Karpas-422 (cell line): ENCODE measurements around the gene MDM4. TPM values are rescaled to one million over a fixed set of nuclear protein-coding genes. Genes with fewer than 3 reads are reported as not detected.

Experiments used
- DNase-seq: peaks from one replicate; pipeline ENCODE4 v3.0.0-alpha.2; 2015
- H2AFZ ChIP-seq: fragments of 200-600 bp; sonication (generic); 2 replicates; pipeline ENCODE4 v1.6.1; 2014; ENCODE audit warnings: antibody characterized with exemption, low read length, mixed read lengths
- H3K27ac ChIP-seq: fragments of 200-600 bp; sonication (generic); 2 replicates; pipeline ENCODE4 v1.5.1; 2014; ENCODE audit warnings: mild to moderate bottlenecking, low read length, moderate library complexity
- H3K27me3 ChIP-seq: fragments of 200-600 bp; sonication (generic); 2 replicates; pipeline ENCODE4 v1.6.1; 2014; ENCODE audit warnings: low read length, mixed read lengths
- H3K36me3 ChIP-seq: fragments of 200-600 bp; sonication (generic); 2 replicates; pipeline ENCODE4 v1.6.1; 2014; ENCODE audit warnings: low read length, mixed read lengths; ENCODE audit not compliant: insufficient read depth
- H3K4me1 ChIP-seq: fragments of 200-600 bp; sonication (generic); 2 replicates; pipeline ENCODE4 v1.6.1; 2014; ENCODE audit warnings: mild to moderate bottlenecking, low read length, mixed read lengths
- H3K4me2 ChIP-seq: fragments of 200-600 bp; sonication (generic); 2 replicates; pipeline ENCODE4 v1.6.1; 2014; ENCODE audit warnings: low read length, low read depth, mild to moderate bottlenecking; ENCODE audit not compliant: poor library complexity, severe bottlenecking
- H3K4me3 ChIP-seq: fragments of 200-600 bp; sonication (generic); 2 replicates; pipeline ENCODE4 v1.5.1; 2014; ENCODE audit warnings: mild to moderate bottlenecking, antibody characterized with exemption, low read length, mixed read lengths
- H3K79me2 ChIP-seq: fragments of 200-600 bp; sonication (generic); 2 replicates; pipeline ENCODE4 v1.6.1; 2014; ENCODE audit warnings: mild to moderate bottlenecking, low read length, mixed read lengths
- H3K9ac ChIP-seq: fragments of 200-600 bp; sonication (generic); 2 replicates; pipeline ENCODE4 v1.6.0; 2014; ENCODE audit warnings: low read length
- H3K9me2 ChIP-seq: fragments of 200-600 bp; sonication (generic), shearing (Covaris generic); replicated peaks from 2 replicates; pipeline ENCODE4 v1.6.0; 2014; ENCODE audit warnings: mild to moderate bottlenecking, low read length, moderate library complexity; ENCODE audit not compliant: insufficient read depth
- H3K9me3 ChIP-seq: fragments of 300-700, 200-600 bp; sonication (generic); 2 replicates; pipeline ENCODE4 v1.6.1; 2014; ENCODE audit warnings: low read length, mixed read lengths
- H4K20me1 ChIP-seq: fragments of 200-600 bp; sonication (generic); 2 replicates; pipeline ENCODE4 v1.6.1; 2014; ENCODE audit warnings: mild to moderate bottlenecking, antibody characterized with exemption, low read length, low read depth; ENCODE audit not compliant: insufficient read depth
- total RNA-seq: library from RNA; depleted of rRNA; stranded (reverse); fragments of >200 nt; shearing (Covaris generic); gene quantifications from 2 replicates; pipeline ENCODE4 v1.2.3, GENCODE V29; 2014; ENCODE audit warnings: low replicate concordance

MDM4 gene
- total RNA-seq, 1 experiment from 2014 or later = 96.9 TPM

DNA sequence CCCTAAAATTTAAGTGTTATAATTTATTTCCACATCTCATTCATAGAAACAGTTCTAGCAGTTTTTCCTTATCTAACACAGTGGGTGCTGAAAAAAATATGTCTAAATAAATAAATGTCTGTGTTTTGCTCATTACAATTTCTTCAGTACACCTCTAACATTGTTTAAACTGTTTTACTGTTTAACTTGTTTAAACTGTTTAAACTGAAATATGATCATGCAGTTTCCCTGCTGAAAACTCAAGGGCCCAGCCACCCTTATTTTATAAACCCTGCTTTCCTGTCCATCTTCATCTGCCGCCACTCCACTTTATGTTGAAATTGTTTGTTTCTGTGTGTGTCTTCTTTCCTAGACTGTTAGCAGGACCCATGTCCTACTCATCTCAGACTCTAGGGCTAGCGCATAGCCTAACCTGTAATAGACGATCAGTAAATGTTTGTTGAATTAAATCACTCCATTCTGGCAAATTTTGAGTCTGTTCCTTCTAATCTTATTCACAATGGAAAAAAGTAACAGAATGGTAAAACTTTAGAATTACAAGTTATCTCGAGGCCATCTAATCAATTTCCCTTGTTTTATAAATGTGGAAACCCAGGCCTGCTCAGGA lies 12.2 kb upstream of the MDM4 start:
- Histone ChIP-seq H3K4me2 (no peak overlapping the region), H3K27me3 (no peaks in the 10 kb centered on the region), H3K79me2 (no peaks in the 10 kb centered on the region), H3K27ac (no peak overlapping the region), H3K4me3 (no peak overlapping the region), H3K4me1 (peaks cover 22% of the 10 kb centered on the region), H3K9me3 (no peaks in the 10 kb centered on the region), H2AFZ (no peak overlapping the region), H4K20me1 (no peaks in the 10 kb centered on the region), H3K36me3 (no peaks in the 10 kb centered on the region), H3K9ac (no peak overlapping the region), H3K9me2 (no peaks in the 10 kb centered on the region)
- DNase-seq = no peak

DNA sequence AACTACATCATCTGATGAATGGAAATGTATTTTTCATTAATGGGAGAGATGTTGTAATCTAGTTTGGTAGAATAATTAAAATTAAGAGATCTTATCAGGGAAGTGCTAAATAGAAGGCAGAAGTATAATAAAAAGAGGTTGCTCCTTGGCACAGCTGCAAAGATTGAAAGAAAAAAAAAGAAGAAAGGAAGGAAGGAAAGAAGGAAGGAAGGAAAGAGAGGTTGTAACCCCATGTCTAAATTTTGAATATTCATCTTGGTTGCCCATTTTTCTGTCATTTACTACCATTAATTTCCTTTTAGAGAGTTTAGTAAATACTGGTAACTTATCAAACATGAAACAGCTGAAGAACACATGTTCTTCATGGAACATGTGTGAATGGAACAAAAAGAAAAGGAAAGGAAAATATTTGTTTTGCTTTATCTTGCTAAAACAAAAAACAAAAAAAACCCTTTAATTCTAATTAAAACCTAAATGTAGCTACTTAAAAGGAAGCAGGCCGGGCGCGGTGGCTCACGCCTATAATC lies 10.5 kb upstream of the MDM4 start:
- H3K79me2 ChIP-seq = no peaks in the 10 kb centered on the region
- DNase-seq = no peak
- no peaks in the 10 kb centered on the region for H4K20me1 ChIP-seq
- H3K27ac ChIP-seq = peak overlapping the region; percentile 38; the same call in 1 of the 2 replicates
- no peaks in the 10 kb centered on the region for H3K9me3 ChIP-seq
- no peaks in the 10 kb centered on the region for H3K9me2 ChIP-seq
- peaks cover 19% of the 10 kb centered on the region for H3K4me1 ChIP-seq
- H3K27me3 ChIP-seq = no peaks in the 10 kb centered on the region
- H3K36me3 ChIP-seq = no peaks in the 10 kb centered on the region
- H3K9ac ChIP-seq = peak overlapping the region; percentile 54
- H3K4me3 ChIP-seq = peak overlapping the region; percentile 61
- peak overlapping the region; percentile 82 for H3K4me2 ChIP-seq
- peak overlapping the region; percentile 61 for H2AFZ ChIP-seq

DNA sequence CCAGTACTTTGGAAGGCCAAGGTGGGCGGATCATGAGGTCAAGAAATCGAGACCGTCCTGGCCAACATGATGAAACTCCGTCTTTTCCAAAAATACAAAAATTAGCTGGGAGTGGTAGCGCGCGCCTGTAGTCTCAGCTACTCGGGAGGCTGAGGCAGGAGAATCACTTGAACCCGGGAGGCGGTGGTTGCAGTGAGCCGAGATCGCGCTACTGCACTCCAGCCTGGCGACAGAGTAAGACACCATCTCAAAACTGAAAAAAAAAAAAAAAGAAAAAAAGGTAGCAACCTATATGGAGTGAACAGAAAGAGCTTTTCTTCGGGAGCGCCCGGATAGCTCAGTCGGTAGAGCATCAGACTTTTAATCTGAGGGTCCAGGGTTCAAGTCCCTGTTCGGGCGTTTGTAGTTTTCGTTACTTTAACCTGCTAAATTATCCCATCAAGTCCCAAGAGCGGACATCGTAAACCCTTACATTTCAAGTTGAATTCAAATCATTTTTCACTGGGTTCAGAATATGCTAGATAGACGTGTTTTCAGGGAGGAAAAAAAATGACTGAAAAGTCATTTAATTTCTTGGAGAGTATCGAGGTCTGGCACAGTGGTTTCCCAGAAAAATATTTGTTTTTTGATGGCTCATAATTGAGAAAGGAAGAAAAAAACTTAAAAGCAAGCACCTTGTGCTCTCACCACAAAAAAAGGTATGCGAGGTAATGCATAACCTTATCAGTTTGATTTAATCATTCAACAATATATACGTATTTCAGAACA lies 9.8 kb upstream of the MDM4 start:
- peak overlapping the region; percentile 64 for H3K9ac ChIP-seq
- H3K9me2 ChIP-seq = no peaks in the 10 kb centered on the region
- H3K27me3 ChIP-seq = no peaks in the 10 kb centered on the region
- peak overlapping the region; percentile 61 for H2AFZ ChIP-seq
- H3K9me3 ChIP-seq = no peaks in the 10 kb centered on the region
- H3K27ac ChIP-seq = peak overlapping the region; percentile 85
- no peaks in the 10 kb centered on the region for H4K20me1 ChIP-seq
- H3K36me3 ChIP-seq = no peaks in the 10 kb centered on the region
- no peaks in the 10 kb centered on the region for H3K79me2 ChIP-seq
- H3K4me1 ChIP-seq = peaks cover 19% of the 10 kb centered on the region
- peak overlapping the region; percentile 82 for H3K4me2 ChIP-seq
- peak; percentile 96 for DNase-seq
- H3K4me3 ChIP-seq = peak overlapping the region; percentile 68

DNA sequence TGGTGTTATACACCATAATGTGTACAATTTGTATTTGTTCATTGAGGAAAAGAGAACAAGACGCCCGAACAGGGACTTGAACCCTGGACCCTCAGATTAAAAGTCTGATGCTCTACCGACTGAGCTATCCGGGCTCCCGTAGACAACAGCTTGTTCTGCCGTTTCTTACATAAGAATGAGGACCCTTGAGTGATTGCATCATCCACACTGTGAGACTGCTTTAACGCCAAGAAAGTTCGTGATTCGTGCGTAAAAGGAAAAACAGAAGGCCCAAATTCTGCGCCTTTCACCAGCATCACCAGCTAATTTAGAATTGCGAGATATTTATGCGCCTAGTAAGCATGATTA lies 9.3 kb upstream of the MDM4 start:
- H3K4me3 ChIP-seq = peak overlapping the region; percentile 68
- peak overlapping the region; percentile 72 for H3K9ac ChIP-seq

DNA sequence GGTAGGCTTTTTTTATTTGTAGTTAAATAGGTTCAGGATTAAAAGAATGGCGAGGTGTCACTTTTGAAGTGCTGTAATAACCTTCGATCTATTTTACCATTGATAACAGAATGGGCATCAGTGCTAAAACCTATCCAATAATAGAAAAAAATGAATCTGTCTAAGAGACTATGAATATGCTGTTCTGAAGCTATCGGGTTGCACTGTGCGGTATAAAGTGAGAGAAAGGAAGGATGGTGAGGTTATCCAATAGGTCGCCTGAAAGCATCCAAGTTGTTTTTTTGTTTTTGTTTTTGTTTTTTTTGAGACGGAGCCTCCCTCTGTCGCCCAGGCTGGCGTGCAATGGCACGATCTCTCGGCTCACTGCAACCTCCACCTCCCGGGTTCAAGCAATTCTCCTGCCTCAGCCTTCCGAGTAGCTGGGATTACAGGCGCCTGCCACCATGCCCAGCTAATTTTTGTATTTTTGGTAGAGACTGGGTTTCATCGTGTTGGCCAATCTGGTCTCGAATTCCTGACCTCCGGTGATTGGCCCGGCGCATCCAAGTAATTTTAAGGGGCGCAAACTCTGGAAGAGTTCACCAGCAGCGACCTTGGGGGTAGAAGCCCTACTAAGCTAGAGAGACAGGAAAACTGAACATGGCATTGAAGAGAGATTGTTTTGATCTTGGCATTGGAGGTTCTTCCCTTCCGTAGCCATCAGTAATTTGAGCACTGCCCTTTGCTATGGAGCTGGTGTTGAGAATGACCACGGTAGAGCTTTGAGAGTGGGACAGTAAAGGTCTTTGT lies 8.7 kb upstream of the MDM4 start:
- H3K27me3 ChIP-seq = no peaks in the 10 kb centered on the region
- H3K36me3 ChIP-seq = no peaks in the 10 kb centered on the region
- H3K27ac ChIP-seq = peak overlapping the region; percentile 85
- peak overlapping the region; percentile 64 for H2AFZ ChIP-seq
- H3K9me3 ChIP-seq = no peaks in the 10 kb centered on the region
- H3K9ac ChIP-seq = peak overlapping the region; percentile 72
- peaks cover 19% of the 10 kb centered on the region for H3K4me1 ChIP-seq
- no peaks in the 10 kb centered on the region for H3K9me2 ChIP-seq
- peak overlapping the region; percentile 68 for H3K4me3 ChIP-seq
- H3K79me2 ChIP-seq = no peaks in the 10 kb centered on the region
- no peaks in the 10 kb centered on the region for H4K20me1 ChIP-seq
- peak overlapping the region; percentile 82 for H3K4me2 ChIP-seq
- DNase-seq = peak; percentile 63

More for the DNA sequence above, 9.3 kb upstream of the MDM4 start:
- no peaks in the 10 kb centered on the region for H4K20me1 ChIP-seq
- no peaks in the 10 kb centered on the region for H3K79me2 ChIP-seq
- DNase-seq = peak; percentile 97
- peak overlapping the region; percentile 82 for H3K4me2 ChIP-seq
- no peaks in the 10 kb centered on the region for H3K27me3 ChIP-seq
- H2AFZ ChIP-seq = peak overlapping the region; percentile 64
- H3K9me3 ChIP-seq = no peaks in the 10 kb centered on the region
- H3K9me2 ChIP-seq = no peaks in the 10 kb centered on the region
- no peaks in the 10 kb centered on the region for H3K36me3 ChIP-seq
- peaks cover 19% of the 10 kb centered on the region for H3K4me1 ChIP-seq
- H3K27ac ChIP-seq = peak overlapping the region; percentile 85

DNA sequence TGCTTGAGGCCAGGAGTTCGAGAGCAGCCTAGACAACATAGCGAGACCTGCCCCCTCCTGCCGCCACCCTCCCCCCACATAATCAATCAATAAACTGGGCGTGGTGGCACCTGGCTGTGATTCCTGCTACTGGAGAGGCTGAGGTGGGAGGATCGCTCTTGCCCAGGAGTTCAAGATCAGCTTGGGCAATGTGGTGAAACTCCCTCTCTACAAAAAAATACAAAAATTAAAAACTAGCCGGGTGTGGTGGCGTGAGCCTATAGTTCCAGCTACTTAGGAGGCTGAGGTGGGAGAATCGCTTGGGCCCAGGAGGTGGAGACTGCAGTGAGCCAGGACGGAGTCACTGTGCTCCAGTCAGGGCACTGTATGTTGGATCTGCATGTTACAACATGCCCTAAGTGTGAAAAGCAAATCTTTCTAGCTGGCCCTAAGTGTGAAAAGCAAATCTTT lies 7.0 kb upstream of the MDM4 start:
- no peak overlapping the region for H3K4me2 ChIP-seq
- H4K20me1 ChIP-seq = no peaks in the 10 kb centered on the region
- no peak overlapping the region for H3K9ac ChIP-seq
- no peaks in the 10 kb centered on the region for H3K27me3 ChIP-seq
- no peaks in the 10 kb centered on the region for H3K36me3 ChIP-seq
- H3K9me2 ChIP-seq = no peaks in the 10 kb centered on the region
- H3K9me3 ChIP-seq = no peaks in the 10 kb centered on the region
- no peak for DNase-seq
- H3K79me2 ChIP-seq = no peaks in the 10 kb centered on the region
- H3K27ac ChIP-seq = no peak overlapping the region
- no peak overlapping the region for H3K4me3 ChIP-seq
- H2AFZ ChIP-seq = no peak overlapping the region
- H3K4me1 ChIP-seq = peaks cover 27% of the 10 kb centered on the region

DNA sequence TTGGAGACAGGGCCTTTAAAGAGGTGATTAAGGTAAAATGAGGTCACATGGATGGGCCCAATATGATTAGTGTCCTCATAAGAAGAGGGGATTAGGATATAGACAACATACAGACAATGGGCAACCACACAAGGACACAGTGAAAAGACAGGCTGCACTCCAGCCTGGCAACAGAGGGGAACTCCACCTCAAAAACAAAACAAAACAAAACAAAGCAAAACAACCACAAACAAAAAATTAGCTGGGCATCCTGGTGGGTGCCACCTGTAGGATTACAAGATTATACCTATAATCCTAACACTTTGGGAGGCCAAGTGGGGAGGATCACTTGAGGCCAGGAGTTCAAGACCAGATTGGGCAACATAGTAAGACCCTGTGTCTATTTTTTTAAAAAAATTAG lies 4.8 kb upstream of the MDM4 start:
- H3K27ac ChIP-seq = no peak overlapping the region
- H3K4me1 ChIP-seq = peaks cover 36% of the 10 kb centered on the region
- no peaks in the 10 kb centered on the region for H3K9me3 ChIP-seq
- H3K9ac ChIP-seq = no peak overlapping the region
- no peak overlapping the region for H3K4me2 ChIP-seq
- no peaks in the 10 kb centered on the region for H3K9me2 ChIP-seq
- no peaks in the 10 kb centered on the region for H3K27me3 ChIP-seq
- no peak for DNase-seq
- H3K4me3 ChIP-seq = no peak overlapping the region
- no peak overlapping the region for H2AFZ ChIP-seq
- H3K36me3 ChIP-seq = no peaks in the 10 kb centered on the region
- H4K20me1 ChIP-seq = no peaks in the 10 kb centered on the region
- peaks cover 1% of the 10 kb centered on the region for H3K79me2 ChIP-seq
